Keratinocyte (primary cell): ENCODE data around the gene WDR82. TPM values are rescaled to one million over a fixed set of nuclear protein-coding genes. Genes with fewer than 3 reads are reported as not detected.

Experiments
- DNase-seq: peaks from one replicate; pipeline ENCODE4 v3.0.0-alpha.2; 2011; ENCODE audit warnings: low read depth, missing footprints, low spot score
- FAIRE-seq: peaks from 2 replicates; lab custom pipeline; 2011; peaks lifted over from hg19 to GRCh38; lab: Jason Lieb, UNC
- H2AFZ ChIP-seq: 2 replicates; pipeline ENCODE4 v1.6.0; 2012; ENCODE audit warnings: low read length, control low read depth, inconsistent platforms; ENCODE audit not compliant: control insufficient read depth
- H3K27ac ChIP-seq: 2 replicates; pipeline ENCODE4 v1.5.1; 2011; ENCODE audit warnings: low read length; ENCODE audit not compliant: control insufficient read depth, insufficient read depth
- H3K27me3 ChIP-seq: 3 replicates; pipeline ENCODE4 v1.6.0; 2011; ENCODE audit warnings: low read length; ENCODE audit not compliant: control insufficient read depth, insufficient read depth; ENCODE audit errors: extremely low read depth
- H3K36me3 ChIP-seq, 2 experiments: 2 replicates in 1 of 2; 3 replicates in 1 of 2; pipeline ENCODE4 v1.5.1; 2011; ENCODE audit warnings: low read length in 2 of 2, mild to moderate bottlenecking in 1 of 2; ENCODE audit not compliant: control insufficient read depth in 2 of 2, insufficient read depth in 2 of 2; ENCODE audit errors: extremely low read depth in 1 of 2
- H3K4me1 ChIP-seq: 3 replicates; pipeline ENCODE4 v1.5.1; 2011; ENCODE audit warnings: low read length; ENCODE audit not compliant: control insufficient read depth, insufficient read depth; ENCODE audit errors: extremely low read depth
- H3K4me2 ChIP-seq: 3 replicates; pipeline ENCODE4 v1.6.0; 2011; ENCODE audit warnings: low read depth, low read length; ENCODE audit not compliant: control insufficient read depth, insufficient read depth; ENCODE audit errors: extremely low read depth
- H3K4me3 ChIP-seq, 3 experiments: fragments of 200-600 bp in 1 of 3; sonication (generic) in 1 of 3; 2 replicates in 2 of 3; 3 replicates in 1 of 3; pipeline ENCODE4 v1.5.1; 2011 to 2016; ENCODE audit warnings: low read length in 3 of 3, mild to moderate bottlenecking in 3 of 3, control low read depth in 2 of 3, inconsistent platforms in 1 of 3, low read depth in 1 of 3, mixed read lengths in 1 of 3, mixed run types in 1 of 3, moderate library complexity in 1 of 3; ENCODE audit not compliant: control insufficient read depth in 2 of 3, insufficient read depth in 2 of 3; ENCODE audit errors: extremely low read depth in 1 of 3
- H3K79me2 ChIP-seq: 2 replicates; pipeline ENCODE4 v1.6.0; 2012; ENCODE audit warnings: low read length; ENCODE audit not compliant: control insufficient read depth, insufficient read depth
- H3K9ac ChIP-seq: 3 replicates; pipeline ENCODE4 v1.6.0; 2011; ENCODE audit warnings: low read length; ENCODE audit not compliant: control insufficient read depth, insufficient read depth; ENCODE audit errors: extremely low read depth
- H3K9me1 ChIP-seq: 3 replicates; pipeline ENCODE4 v1.6.0; 2011; ENCODE audit warnings: low read length; ENCODE audit not compliant: control insufficient read depth, insufficient read depth; ENCODE audit errors: extremely low read depth
- H3K9me3 ChIP-seq: 2 replicates; pipeline ENCODE4 v1.5.1; 2012; ENCODE audit warnings: low read depth, low read length; ENCODE audit not compliant: control insufficient read depth
- H4K20me1 ChIP-seq: 3 replicates; pipeline ENCODE4 v1.6.0; 2011; ENCODE audit warnings: low read length; ENCODE audit not compliant: control insufficient read depth, insufficient read depth; ENCODE audit errors: extremely low read depth
- EZH2 ChIP-seq: IDR thresholded peaks from one replicate; pipeline ENCODE4 v1.6.1; 2012; ENCODE audit warnings: inconsistent platforms, mild to moderate bottlenecking, low read length, moderate library complexity
- dilution Hi-C: fragments of 300-500 bp; cut with MboI; formaldehyde crosslinking; loops from one replicate; pipeline ENCODE4 v1.7.0; 2020; ENCODE audit warnings: low sequenced_read_pairs; ENCODE audit not compliant: extremely low pct_ligation_motif_present
- polyA plus RNA-seq, 5 experiments: library from polyadenylated mRNA; depleted of rRNA in 3 of 5; stranded (reverse) in 3 of 5; stranded (forward) in 1 of 5; unstranded in 1 of 5; fragments of >200 nt; gene quantifications; 1 replicate in 1 of 5; 2 replicates in 3 of 5; 3 replicates in 1 of 5; pipeline versions ENCODE4 v1.2.1 to v1.2.3, GENCODE V29; 2011 to 2012; ENCODE audit warnings: missing spikeins in 2 of 5, low read depth in 1 of 5, low replicate concordance in 1 of 5
- TF ChIP-seq, protein P1 (sequence below), 3 experiments: IDR thresholded peaks in 1 of 3; conservative IDR thresholded peaks in 1 of 3; optimal IDR thresholded peaks in 1 of 3; 2 replicates in 2 of 3; 3 replicates in 1 of 3; pipeline versions ENCODE3 to v1.5.1; 2011; ENCODE audit warnings: low read length in 3 of 3, mild to moderate bottlenecking in 3 of 3, moderate library complexity in 2 of 3, control low read depth in 1 of 3, inconsistent platforms in 1 of 3; ENCODE audit not compliant: insufficient read depth in 2 of 3; ENCODE audit errors: extremely low read depth in 1 of 3

WDR82 gene
- polyA plus RNA-seq, 1 donor (not counting 4 experiments of a cell fraction or from before 2014, with no cell fraction given) = 75.1 TPM

DNA sequence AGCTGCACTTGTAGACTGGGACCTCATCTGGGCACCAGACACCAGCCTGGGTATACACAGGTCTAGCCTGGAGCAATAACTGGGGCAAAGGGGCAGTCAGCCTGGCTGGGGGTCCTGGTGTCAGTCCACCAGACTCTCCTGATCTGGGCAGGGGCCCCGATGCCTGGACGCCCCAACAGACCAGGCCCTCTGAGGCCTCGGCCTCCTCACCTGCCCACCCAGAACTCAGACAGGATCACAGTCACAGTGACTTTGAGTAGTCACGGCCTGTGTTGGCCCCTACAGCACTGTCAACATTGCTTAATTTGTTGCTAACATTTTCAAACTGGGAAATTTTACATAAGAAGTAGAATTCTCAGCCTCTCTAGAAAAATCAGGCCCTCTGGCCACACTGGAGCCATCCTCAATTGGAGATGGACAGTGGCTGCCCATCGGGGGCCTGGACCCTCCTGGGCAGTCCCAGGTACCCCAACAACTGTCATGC, 45.3 kb downstream of the WDR82 start:
- TF ChIP-seq, protein P1, sequence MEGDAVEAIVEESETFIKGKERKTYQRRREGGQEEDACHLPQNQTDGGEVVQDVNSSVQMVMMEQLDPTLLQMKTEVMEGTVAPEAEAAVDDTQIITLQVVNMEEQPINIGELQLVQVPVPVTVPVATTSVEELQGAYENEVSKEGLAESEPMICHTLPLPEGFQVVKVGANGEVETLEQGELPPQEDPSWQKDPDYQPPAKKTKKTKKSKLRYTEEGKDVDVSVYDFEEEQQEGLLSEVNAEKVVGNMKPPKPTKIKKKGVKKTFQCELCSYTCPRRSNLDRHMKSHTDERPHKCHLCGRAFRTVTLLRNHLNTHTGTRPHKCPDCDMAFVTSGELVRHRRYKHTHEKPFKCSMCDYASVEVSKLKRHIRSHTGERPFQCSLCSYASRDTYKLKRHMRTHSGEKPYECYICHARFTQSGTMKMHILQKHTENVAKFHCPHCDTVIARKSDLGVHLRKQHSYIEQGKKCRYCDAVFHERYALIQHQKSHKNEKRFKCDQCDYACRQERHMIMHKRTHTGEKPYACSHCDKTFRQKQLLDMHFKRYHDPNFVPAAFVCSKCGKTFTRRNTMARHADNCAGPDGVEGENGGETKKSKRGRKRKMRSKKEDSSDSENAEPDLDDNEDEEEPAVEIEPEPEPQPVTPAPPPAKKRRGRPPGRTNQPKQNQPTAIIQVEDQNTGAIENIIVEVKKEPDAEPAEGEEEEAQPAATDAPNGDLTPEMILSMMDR (optimal IDR thresholded peaks at IDR 0.05 in 1 of 3, IDR thresholded peaks at IDR 0.05 in 1 of 3, conservative IDR thresholded peaks at IDR 0.05 in 1 of 3; ENCODE audit: extremely low read depth in 1 of 3, insufficient read depth in 2 of 3, low read length in 3 of 3) = no peak
- no peak for TF ChIP-seq EZH2
- Histone ChIP-seq H3K36me3 (peaks cover 37 to 45% of the 10 kb centered on the region in 2 experiments), H3K79me2 (peaks cover 53% of the 10 kb centered on the region)

DNA sequence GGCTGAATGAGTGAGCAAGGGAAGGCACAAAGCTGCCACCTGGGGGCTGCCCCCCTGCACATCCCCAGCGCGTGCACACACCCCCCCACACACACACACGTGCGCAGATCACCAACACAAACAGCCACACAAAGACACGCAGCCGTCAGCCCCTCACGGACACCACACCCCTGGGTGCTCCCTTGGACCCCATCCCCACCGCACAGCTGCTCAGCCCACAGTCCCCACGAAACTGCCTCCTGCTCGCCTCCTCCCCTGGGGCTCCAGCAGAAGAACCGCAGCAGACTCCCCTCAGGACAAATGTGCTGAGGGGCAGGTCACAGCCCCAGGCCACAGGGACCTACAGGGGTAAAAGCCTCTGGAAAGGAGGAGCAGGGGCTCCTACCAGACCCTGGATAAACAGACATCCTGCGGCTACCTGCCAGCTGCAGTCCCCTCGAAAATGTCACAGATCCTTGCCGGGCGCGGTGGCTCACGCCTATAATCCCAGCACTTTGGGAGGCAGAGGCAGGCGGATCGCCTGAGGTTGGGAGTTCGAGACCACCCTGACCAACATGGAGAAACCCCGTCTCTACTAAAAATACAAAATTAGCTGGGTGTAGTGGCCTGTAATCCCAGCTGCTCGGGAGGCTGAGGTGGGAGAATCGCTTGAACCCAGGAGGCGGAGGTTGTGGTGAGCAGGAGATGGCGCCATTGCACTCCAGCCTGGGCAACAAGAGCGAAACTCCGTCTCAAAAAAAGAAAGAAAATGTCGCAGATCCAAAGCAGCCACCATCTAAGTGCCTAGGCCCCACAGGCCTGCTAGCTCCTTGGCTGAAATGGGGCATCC, 46.0 kb downstream of the WDR82 start:
- Histone ChIP-seq H3K4me3 (no peak overlapping the region), H2AFZ (no peak overlapping the region), H4K20me1 (peaks cover 8% of the 10 kb centered on the region), H3K4me2 (no peak overlapping the region), H3K36me3 (peaks cover 38 to 49% of the 10 kb centered on the region in 2 experiments), H3K9me1 (no peaks in the 10 kb centered on the region), H3K4me1 (peaks cover 5% of the 10 kb centered on the region), H3K9me3 (no peaks in the 10 kb centered on the region), H3K27ac (no peak overlapping the region), H3K79me2 (peaks cover 47% of the 10 kb centered on the region), H3K27me3 (no peaks in the 10 kb centered on the region), H3K9ac (no peak overlapping the region)
- no peak for DNase-seq
- dilution Hi-C loops = no loop called here
- no peak for FAIRE-seq
- TF ChIP-seq EZH2 = no peak
- TF ChIP-seq, protein P1 (optimal IDR thresholded peaks at IDR 0.05 in 1 of 3, IDR thresholded peaks at IDR 0.05 in 1 of 3, conservative IDR thresholded peaks at IDR 0.05 in 1 of 3; ENCODE audit: extremely low read depth in 1 of 3, insufficient read depth in 2 of 3, low read length in 3 of 3) = no peak

More for the DNA sequence above, 45.3 kb downstream of the WDR82 start:
- Histone ChIP-seq H3K9me1 (no peaks in the 10 kb centered on the region), H3K9me3 (no peaks in the 10 kb centered on the region), H2AFZ (no peak overlapping the region), H3K4me3 (no peak overlapping the region), H3K4me1 (peaks cover 12% of the 10 kb centered on the region), H3K4me2 (no peak overlapping the region), H3K27ac (no peak overlapping the region), H3K9ac (no peak overlapping the region), H3K27me3 (no peaks in the 10 kb centered on the region), H4K20me1 (peaks cover 8% of the 10 kb centered on the region)
- dilution Hi-C loops = no loop called here
- DNase-seq = no peak
- no peak for FAIRE-seq
